ENCODE data around the gene ZNF778.

- no peak for TF ChIP-seq EZH2 (IDR thresholded peaks at IDR 0.05)
- no peak for TF ChIP-seq POLR2AphosphoS5 (IDR thresholded peaks at IDR 0.05; ENCODE audit: borderline replicate concordance, low read depth, low read length)
These were observed 40.0 kb upstream of the ZNF778 start for GRCh38 chr16:89177501-89177900.
